Umbilical cord (tissue), 2 donors: ENCODE results near the gene SYNPR. TPM values are rescaled to one million over a fixed set of nuclear protein-coding genes. Genes with fewer than 3 reads are reported as not detected.

Experiments used
- DNase-seq: peaks from one replicate; pipeline ENCODE4 v3.0.0-alpha.2; 2015; ENCODE audit warnings: low spot score
- total RNA-seq: library from RNA; depleted of rRNA; stranded (reverse); fragments of >200 nt; gene quantifications from one replicate; pipeline ENCODE4 v1.2.3, GENCODE V29; 2014; ENCODE audit warnings: low replicate concordance; ENCODE audit not compliant: insufficient read depth

SYNPR gene
- total RNA-seq, 1 donor from 2014 or later: 9.9 TPM

- no peak for DNase-seq
These were observed 193.7 kb downstream of the SYNPR start for GRCh38 chr3:63471781-63472180.

- no peak for DNase-seq
These were observed 195.6 kb downstream of the SYNPR start for GRCh38 chr3:63473641-63474166.

- DNase-seq: no peak
These were observed 196.9 kb downstream of the SYNPR start for GRCh38 chr3:63474828-63475518.

GRCh38 chr3:63477494-63478129 lies 199.5 kb downstream of the SYNPR start:
- DNase-seq: no peak

GRCh38 chr3:63478990-63479660 lies 201.0 kb downstream of the SYNPR start:
- no peak for DNase-seq

GRCh38 chr3:63479661-63480035 lies 201.5 kb downstream of the SYNPR start:
- DNase-seq: no peak

GRCh38 chr3:63481627-63482026 lies 203.5 kb downstream of the SYNPR start:
- no peak for DNase-seq

- DNase-seq: no peak
These were observed 204.2 kb downstream of the SYNPR start for GRCh38 chr3:63482341-63482740.

- DNase-seq: no peak
These were observed 214.4 kb downstream of the SYNPR start for GRCh38 chr3:63492464-63492863.

GRCh38 chr3:63493101-63493500 lies 215.0 kb downstream of the SYNPR start:
- DNase-seq: no peak

GRCh38 chr3:63494646-63495045 lies 216.5 kb downstream of the SYNPR start:
- no peak for DNase-seq

GRCh38 chr3:63497641-63498040 lies 219.5 kb downstream of the SYNPR start:
- no peak for DNase-seq

- DNase-seq: no peak
These were observed 222.1 kb downstream of the SYNPR start for GRCh38 chr3:63500196-63500595.

GRCh38 chr3:63508305-63508704 lies 230.2 kb downstream of the SYNPR start:
- DNase-seq: no peak

GRCh38 chr3:63508771-63509170 lies 230.7 kb downstream of the SYNPR start:
- no peak for DNase-seq

- DNase-seq: no peak
These were observed 235.7 kb downstream of the SYNPR start for GRCh38 chr3:63513791-63514190.

GRCh38 chr3:63514678-63515077 lies 236.6 kb downstream of the SYNPR start:
- DNase-seq: peak; percentile 12

GRCh38 chr3:63519426-63519825 lies 241.3 kb downstream of the SYNPR start:
- no peak for DNase-seq

- DNase-seq: no peak
These were observed 243.5 kb downstream of the SYNPR start for GRCh38 chr3:63521657-63522056.

GRCh38 chr3:63523100-63523499 lies 245.0 kb downstream of the SYNPR start:
- DNase-seq: no peak

- DNase-seq: no peak
These were observed 250.4 kb downstream of the SYNPR start for GRCh38 chr3:63528325-63529000.

GRCh38 chr3:63532521-63532920 lies 254.4 kb downstream of the SYNPR start:
- DNase-seq: no peak
